ENCODE data around the gene CSF2. TPM values are rescaled to one million over a fixed set of nuclear protein-coding genes. Genes with fewer than 3 reads are reported as not detected.

Gene CSF2
- total RNA-seq, 1 experiment from 2014 or later: not detected

GRCh38 chr5:132093271-132093670 is 19.7 kb downstream of the CSF2 start:
- no peak for ATAC-seq
- POLR2A ChIA-PET: no interaction called here
- intact Hi-C loops (cut with micrococcal nuclease; ENCODE audit: unreplicated experiment): no loop called here
- BruUV-seq (replicated peaks): no TSS peak
- Histone ChIP-seq H3K4me3 (ENCODE audit: low read depth in 2 of 2, low read length in 2 of 2) (no peak overlapping the region), H3K36me3 (ENCODE audit: control insufficient read depth, insufficient read depth, low read length) (no peaks in the 10 kb centered on the region), H3K9me3 (ENCODE audit: control insufficient read depth, insufficient read depth, low read depth, low read length) (no peaks in the 10 kb centered on the region), H3K27ac (ENCODE audit: low read length) (no peak overlapping the region), H3K4me1 (ENCODE audit: control insufficient read depth, insufficient read depth, low read length) (no peaks in the 10 kb centered on the region), H3K27me3 (ENCODE audit: control insufficient read depth, insufficient read depth, low read length) (no peaks in the 10 kb centered on the region)
- no peak for DNase-seq (ENCODE audit: low read depth, low spot score)
- in situ Hi-C loops (cut with HindIII; ENCODE audit: low pct_unique_long_range_greater_than_20kb, low sequenced_read_pairs): no loop called here
- CTCF ChIA-PET: no interaction called here
- TF ChIP-seq SIN3A (IDR thresholded peaks at IDR 0.05; ENCODE audit: borderline replicate concordance, insufficient read depth, low read depth, low read length): no peak
- no peak for TF ChIP-seq REST (IDR thresholded peaks at IDR 0.05; ENCODE audit: insufficient read depth in 1 of 2, low read depth in 2 of 2, low read length in 1 of 2)
- no peak for TF ChIP-seq CTCF (IDR thresholded peaks at IDR 0.05)
- no peak for TF ChIP-seq POLR2AphosphoS5 (IDR thresholded peaks at IDR 0.05; ENCODE audit: low read depth, low read length)
- no peak for TF ChIP-seq TCF7L2 (IDR thresholded peaks at IDR 0.05; ENCODE audit: low read depth, low read length)

GRCh38 chr5:132094393-132095076 is 20.9 kb downstream of the CSF2 start:
- H3K4me1 ChIP-seq (ENCODE audit: control insufficient read depth, insufficient read depth, low read length): no peaks in the 10 kb centered on the region
- ChIA-PET POLR2A (no interaction called here), CTCF (no interaction called here)
- ATAC-seq (peak; percentile 64), DNase-seq (ENCODE audit: low read depth, low spot score) (peak; percentile 72)
- intact Hi-C loops (cut with micrococcal nuclease; ENCODE audit: unreplicated experiment): no loop called here
- no peak overlapping the region for H3K4me3 ChIP-seq (ENCODE audit: low read depth in 2 of 2, low read length in 2 of 2)
- H3K27ac ChIP-seq (ENCODE audit: low read length): no peak overlapping the region
- H3K36me3 ChIP-seq (ENCODE audit: control insufficient read depth, insufficient read depth, low read length): no peaks in the 10 kb centered on the region
- no peaks in the 10 kb centered on the region for H3K9me3 ChIP-seq (ENCODE audit: control insufficient read depth, insufficient read depth, low read depth, low read length)
- TF ChIP-seq POLR2AphosphoS5 (IDR thresholded peaks at IDR 0.05; ENCODE audit: low read depth, low read length): no peak
- no peak for TF ChIP-seq TCF7L2 (IDR thresholded peaks at IDR 0.05; ENCODE audit: low read depth, low read length)
- no peak for TF ChIP-seq REST (IDR thresholded peaks at IDR 0.05; ENCODE audit: insufficient read depth in 1 of 2, low read depth in 2 of 2, low read length in 1 of 2)
- no peak for TF ChIP-seq SIN3A (IDR thresholded peaks at IDR 0.05; ENCODE audit: borderline replicate concordance, insufficient read depth, low read depth, low read length)
- no peak for TF ChIP-seq CTCF (IDR thresholded peaks at IDR 0.05)
- no peaks in the 10 kb centered on the region; the same call in 1 of the 2 replicates for H3K27me3 ChIP-seq (ENCODE audit: control insufficient read depth, insufficient read depth, low read length)
- in situ Hi-C loops (cut with HindIII; ENCODE audit: low pct_unique_long_range_greater_than_20kb, low sequenced_read_pairs): no loop called here
- no TSS peak for BruUV-seq (replicated peaks)

Measured in Panc1 (cell line).